Transverse colon (tissue), 3 donors: ENCODE data around the gene RNF26.

Experiments
- POLR2A ChIP-seq: fragments of 450-650 bp; IDR thresholded peaks from one replicate; pipeline ENCODE4 v1.6.1; 2016; ENCODE audit warnings: antibody characterized with exemption, mild to moderate bottlenecking, moderate library complexity
- TF ChIP-seq, protein P1 (sequence below), 5 experiments: fragments of 200-600 bp in 3 of 5; fragments of 450-650 bp in 2 of 5; sonication (generic) in 3 of 5; IDR thresholded peaks; 1 replicate in 2 of 5; 2 replicates in 3 of 5; pipeline ENCODE4 v1.5.1; 2016 to 2017; ENCODE audit warnings: antibody characterized with exemption in 5 of 5, inconsistent platforms in 3 of 5, mild to moderate bottlenecking in 2 of 5, moderate library complexity in 1 of 5

GRCh38 chr11:119334174-119334930, at the start of gene RNF26:
- TF ChIP-seq, protein P1, sequence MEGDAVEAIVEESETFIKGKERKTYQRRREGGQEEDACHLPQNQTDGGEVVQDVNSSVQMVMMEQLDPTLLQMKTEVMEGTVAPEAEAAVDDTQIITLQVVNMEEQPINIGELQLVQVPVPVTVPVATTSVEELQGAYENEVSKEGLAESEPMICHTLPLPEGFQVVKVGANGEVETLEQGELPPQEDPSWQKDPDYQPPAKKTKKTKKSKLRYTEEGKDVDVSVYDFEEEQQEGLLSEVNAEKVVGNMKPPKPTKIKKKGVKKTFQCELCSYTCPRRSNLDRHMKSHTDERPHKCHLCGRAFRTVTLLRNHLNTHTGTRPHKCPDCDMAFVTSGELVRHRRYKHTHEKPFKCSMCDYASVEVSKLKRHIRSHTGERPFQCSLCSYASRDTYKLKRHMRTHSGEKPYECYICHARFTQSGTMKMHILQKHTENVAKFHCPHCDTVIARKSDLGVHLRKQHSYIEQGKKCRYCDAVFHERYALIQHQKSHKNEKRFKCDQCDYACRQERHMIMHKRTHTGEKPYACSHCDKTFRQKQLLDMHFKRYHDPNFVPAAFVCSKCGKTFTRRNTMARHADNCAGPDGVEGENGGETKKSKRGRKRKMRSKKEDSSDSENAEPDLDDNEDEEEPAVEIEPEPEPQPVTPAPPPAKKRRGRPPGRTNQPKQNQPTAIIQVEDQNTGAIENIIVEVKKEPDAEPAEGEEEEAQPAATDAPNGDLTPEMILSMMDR (IDR thresholded peaks at IDR 0.05), result no peak
- TF ChIP-seq POLR2A, result peak; percentile 72
